HepG2 (cell line): Measurements from ENCODE around the gene LYRM2. TPM values are rescaled to one million over a fixed set of nuclear protein-coding genes. Genes with fewer than 3 reads are reported as not detected.
A peak's percentile ranks its signal among the peaks of the same experiment; 100 is the strongest.

ENCODE experiments used
- AFF4 ChIP-seq: sonication (generic); formaldehyde crosslinking; IDR thresholded peaks from 2 replicates; pipeline ENCODE4 v1.4.0; 2020; ENCODE audit warnings: missing genetic modification reagents
- RBM22 ChIP-seq: fragments of 200-400 bp; formaldehyde crosslinking; optimal IDR thresholded peaks from 2 replicates; pipeline ENCODE3; 2017; ENCODE audit warnings: mild to moderate bottlenecking, low read length, moderate library complexity
- TAF15 ChIP-seq: fragments of 200-400 bp; formaldehyde crosslinking; IDR thresholded peaks from one replicate; pipeline ENCODE4 v1.6.1; 2018; ENCODE audit warnings: mild to moderate bottlenecking, low read depth, low read length; ENCODE audit not compliant: poor library complexity, severe bottlenecking
- ZNF407 ChIP-seq: sonication (generic); formaldehyde crosslinking; IDR thresholded peaks from one replicate; pipeline ENCODE4 v1.5.1; 2020; ENCODE audit warnings: mild to moderate bottlenecking, missing genetic modification reagents; ENCODE audit errors: not compliant biosample characterization
- ZNF709 ChIP-seq: sonication (generic); formaldehyde crosslinking; IDR thresholded peaks from 2 replicates; pipeline ENCODE4 v1.5.0; 2020; ENCODE audit warnings: mild to moderate bottlenecking, missing genetic modification reagents
- ZNF768 ChIP-seq: sonication (generic); formaldehyde crosslinking; IDR thresholded peaks from 2 replicates; pipeline ENCODE4 v1.4.0; 2020; ENCODE audit warnings: missing genetic modification reagents
- ZSCAN25 ChIP-seq: sonication (generic); formaldehyde crosslinking; IDR thresholded peaks from 2 replicates; pipeline ENCODE4 v1.8.0; 2022; ENCODE audit warnings: mild to moderate bottlenecking, missing genetic modification reagents
- polyA plus RNA-seq, 8 experiments: library from polyadenylated mRNA; depleted of rRNA in 3 of 8; stranded (reverse) in 7 of 8; unstranded in 1 of 8; fragments of >200 nt; fragmentation: Illumina TruSeq in 4 of 8; extraction: Trizol in 4 of 8; gene quantifications; 2 replicates each; pipeline versions ENCODE4 v1.2.1 to v1.2.3, GENCODE V29; 2011 to 2016; ENCODE audit warnings: low read depth in 4 of 8, missing spikeins in 1 of 8, mixed read lengths in 1 of 8; ENCODE audit not compliant: insufficient read depth in 1 of 8
- total RNA-seq, 5 experiments: library from RNA; depleted of rRNA; stranded (reverse); fragments of >200 nt; fragmentation: Illumina TruSeq; extraction: Trizol; gene quantifications; 2 replicates each; pipeline ENCODE4 v1.2.3, GENCODE V29; 2016; ENCODE audit warnings: low read depth in 1 of 5

The LYRM2 gene
- total and polyA plus RNA-seq, 2 of the 13 experiments (the other 11 are each of a cell fraction or from before 2014, with no cell fraction given): 17.8 to 32.6 TPM

GRCh38 chr6:89610149-89610642, 28.4 kb downstream of the LYRM2 start (continued):
- TF ChIP-seq AFF4 (CRISPR knock-in tag) (no peak), ZNF709 (CRISPR knock-in tag) (no peak), TAF15 (no peak), ZSCAN25 (CRISPR knock-in tag) (peak; percentile 89), ZNF407 (no peak), RBM22 (no peak), ZNF768 (no peak)
- TF ChIP-seq, all 625 proteins: peak for 8
